Measurements from ENCODE around the gene TET1. TPM values are rescaled to one million over a fixed set of nuclear protein-coding genes. Genes with fewer than 3 reads are reported as not detected.

The TET1 gene
- total and polyA plus RNA-seq, 2 experiments from 2014 or later, result 37.2 to 90.5 TPM

DNA sequence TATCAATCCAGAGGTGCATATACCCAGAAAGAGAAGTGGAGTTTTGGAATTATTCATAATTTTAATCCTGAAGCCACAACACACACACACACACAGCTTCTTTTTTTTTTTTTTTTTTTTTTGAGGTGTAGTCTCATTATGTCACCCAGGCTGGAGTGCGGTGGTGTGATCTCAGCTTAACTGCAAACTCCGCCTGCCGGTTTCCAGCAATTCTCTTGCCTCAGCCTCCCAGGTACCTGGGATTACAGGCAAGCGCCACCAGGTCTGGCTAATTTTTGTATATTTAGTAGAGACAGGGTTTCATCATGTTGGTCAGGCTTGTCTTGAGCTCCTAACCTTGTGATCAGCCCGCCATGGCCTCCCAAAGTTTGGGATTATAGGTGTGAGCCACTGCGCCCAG, 35.4 kb downstream of the TET1 start (continued):
- TF ChIP-seq, protein P1, sequence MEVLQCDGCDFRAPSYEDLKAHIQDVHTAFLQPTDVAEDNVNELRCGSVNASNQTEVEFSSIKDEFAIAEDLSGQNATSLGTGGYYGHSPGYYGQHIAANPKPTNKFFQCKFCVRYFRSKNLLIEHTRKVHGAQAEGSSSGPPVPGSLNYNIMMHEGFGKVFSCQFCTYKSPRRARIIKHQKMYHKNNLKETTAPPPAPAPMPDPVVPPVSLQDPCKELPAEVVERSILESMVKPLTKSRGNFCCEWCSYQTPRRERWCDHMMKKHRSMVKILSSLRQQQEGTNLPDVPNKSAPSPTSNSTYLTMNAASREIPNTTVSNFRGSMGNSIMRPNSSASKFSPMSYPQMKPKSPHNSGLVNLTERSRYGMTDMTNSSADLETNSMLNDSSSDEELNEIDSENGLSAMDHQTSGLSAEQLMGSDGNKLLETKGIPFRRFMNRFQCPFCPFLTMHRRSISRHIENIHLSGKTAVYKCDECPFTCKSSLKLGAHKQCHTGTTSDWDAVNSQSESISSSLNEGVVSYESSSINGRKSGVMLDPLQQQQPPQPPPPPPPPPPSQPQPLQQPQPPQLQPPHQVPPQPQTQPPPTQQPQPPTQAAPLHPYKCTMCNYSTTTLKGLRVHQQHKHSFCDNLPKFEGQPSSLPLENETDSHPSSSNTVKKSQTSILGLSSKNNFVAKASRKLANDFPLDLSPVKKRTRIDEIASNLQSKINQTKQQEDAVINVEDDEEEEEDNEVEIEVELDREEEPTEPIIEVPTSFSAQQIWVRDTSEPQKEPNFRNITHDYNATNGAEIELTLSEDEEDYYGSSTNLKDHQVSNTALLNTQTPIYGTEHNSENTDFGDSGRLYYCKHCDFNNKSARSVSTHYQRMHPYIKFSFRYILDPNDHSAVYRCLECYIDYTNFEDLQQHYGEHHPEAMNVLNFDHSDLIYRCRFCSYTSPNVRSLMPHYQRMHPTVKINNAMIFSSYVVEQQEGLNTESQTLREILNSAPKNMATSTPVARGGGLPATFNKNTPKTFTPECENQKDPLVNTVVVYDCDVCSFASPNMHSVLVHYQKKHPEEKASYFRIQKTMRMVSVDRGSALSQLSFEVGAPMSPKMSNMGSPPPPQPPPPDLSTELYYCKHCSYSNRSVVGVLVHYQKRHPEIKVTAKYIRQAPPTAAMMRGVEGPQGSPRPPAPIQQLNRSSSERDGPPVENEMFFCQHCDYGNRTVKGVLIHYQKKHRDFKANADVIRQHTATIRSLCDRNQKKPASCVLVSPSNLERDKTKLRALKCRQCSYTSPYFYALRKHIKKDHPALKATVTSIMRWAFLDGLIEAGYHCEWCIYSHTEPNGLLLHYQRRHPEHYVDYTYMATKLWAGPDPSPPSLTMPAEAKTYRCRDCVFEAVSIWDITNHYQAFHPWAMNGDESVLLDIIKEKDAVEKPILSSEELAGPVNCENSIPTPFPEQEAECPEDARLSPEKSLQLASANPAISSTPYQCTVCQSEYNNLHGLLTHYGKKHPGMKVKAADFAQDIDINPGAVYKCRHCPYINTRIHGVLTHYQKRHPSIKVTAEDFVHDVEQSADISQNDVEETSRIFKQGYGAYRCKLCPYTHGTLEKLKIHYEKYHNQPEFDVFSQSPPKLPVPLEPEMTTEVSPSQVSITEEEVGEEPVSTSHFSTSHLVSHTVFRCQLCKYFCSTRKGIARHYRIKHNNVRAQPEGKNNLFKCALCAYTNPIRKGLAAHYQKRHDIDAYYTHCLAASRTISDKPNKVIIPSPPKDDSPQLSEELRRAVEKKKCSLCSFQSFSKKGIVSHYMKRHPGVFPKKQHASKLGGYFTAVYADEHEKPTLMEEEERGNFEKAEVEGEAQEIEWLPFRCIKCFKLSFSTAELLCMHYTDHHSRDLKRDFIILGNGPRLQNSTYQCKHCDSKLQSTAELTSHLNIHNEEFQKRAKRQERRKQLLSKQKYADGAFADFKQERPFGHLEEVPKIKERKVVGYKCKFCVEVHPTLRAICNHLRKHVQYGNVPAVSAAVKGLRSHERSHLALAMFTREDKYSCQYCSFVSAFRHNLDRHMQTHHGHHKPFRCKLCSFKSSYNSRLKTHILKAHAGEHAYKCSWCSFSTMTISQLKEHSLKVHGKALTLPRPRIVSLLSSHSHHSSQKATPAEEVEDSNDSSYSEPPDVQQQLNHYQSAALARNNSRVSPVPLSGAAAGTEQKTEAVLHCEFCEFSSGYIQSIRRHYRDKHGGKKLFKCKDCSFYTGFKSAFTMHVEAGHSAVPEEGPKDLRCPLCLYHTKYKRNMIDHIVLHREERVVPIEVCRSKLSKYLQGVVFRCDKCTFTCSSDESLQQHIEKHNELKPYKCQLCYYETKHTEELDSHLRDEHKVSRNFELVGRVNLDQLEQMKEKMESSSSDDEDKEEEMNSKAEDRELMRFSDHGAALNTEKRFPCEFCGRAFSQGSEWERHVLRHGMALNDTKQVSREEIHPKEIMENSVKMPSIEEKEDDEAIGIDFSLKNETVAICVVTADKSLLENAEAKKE (CRISPR knock-in tag; IDR thresholded peaks at IDR 0.05), result no peak
- no peak for TF ChIP-seq EZH2 (IDR thresholded peaks at IDR 0.05; ENCODE audit: low read depth, unreplicated experiment)
- TF ChIP-seq, protein P2, sequence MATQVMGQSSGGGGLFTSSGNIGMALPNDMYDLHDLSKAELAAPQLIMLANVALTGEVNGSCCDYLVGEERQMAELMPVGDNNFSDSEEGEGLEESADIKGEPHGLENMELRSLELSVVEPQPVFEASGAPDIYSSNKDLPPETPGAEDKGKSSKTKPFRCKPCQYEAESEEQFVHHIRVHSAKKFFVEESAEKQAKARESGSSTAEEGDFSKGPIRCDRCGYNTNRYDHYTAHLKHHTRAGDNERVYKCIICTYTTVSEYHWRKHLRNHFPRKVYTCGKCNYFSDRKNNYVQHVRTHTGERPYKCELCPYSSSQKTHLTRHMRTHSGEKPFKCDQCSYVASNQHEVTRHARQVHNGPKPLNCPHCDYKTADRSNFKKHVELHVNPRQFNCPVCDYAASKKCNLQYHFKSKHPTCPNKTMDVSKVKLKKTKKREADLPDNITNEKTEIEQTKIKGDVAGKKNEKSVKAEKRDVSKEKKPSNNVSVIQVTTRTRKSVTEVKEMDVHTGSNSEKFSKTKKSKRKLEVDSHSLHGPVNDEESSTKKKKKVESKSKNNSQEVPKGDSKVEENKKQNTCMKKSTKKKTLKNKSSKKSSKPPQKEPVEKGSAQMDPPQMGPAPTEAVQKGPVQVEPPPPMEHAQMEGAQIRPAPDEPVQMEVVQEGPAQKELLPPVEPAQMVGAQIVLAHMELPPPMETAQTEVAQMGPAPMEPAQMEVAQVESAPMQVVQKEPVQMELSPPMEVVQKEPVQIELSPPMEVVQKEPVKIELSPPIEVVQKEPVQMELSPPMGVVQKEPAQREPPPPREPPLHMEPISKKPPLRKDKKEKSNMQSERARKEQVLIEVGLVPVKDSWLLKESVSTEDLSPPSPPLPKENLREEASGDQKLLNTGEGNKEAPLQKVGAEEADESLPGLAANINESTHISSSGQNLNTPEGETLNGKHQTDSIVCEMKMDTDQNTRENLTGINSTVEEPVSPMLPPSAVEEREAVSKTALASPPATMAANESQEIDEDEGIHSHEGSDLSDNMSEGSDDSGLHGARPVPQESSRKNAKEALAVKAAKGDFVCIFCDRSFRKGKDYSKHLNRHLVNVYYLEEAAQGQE (IDR thresholded peaks at IDR 0.05; ENCODE audit: unreplicated experiment), result no peak

DNA sequence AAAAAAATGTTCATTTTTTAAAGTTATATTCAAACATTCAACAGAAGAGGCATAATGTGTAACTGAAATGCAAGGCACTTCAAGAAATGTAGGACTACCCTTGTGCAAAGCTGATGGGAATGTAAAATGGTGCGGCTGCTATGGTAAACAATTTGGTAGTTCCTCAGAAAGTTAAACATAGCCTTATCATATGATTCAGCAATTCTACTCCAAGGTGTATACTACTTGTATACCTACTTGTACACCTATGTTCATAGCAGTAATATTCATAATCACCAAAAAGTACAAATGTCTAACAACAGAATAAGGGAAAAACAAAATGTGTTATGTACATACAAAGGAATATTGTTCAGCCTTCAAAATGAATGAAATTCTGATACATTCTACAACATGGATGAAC, 37.3 kb downstream of the TET1 start:
- peaks cover 11% of the 10 kb centered on the region for H4K20me1 ChIP-seq (replicated peaks; ENCODE audit: insufficient read depth)
- Mint-ChIP-seq H3K4me1 (peaks cover 57% of the 10 kb centered on the region), H3K36me3 (ENCODE audit: low read depth) (peaks cover 15% of the 10 kb centered on the region), H3K27ac (no peak overlapping the region), H3K4me3 (no peak overlapping the region), H3K9me3 (no peaks in the 10 kb centered on the region; the same call in 2 of the 3 replicates), H3K27me3 (ENCODE audit: insufficient read depth, low read depth, poor library complexity) (peaks cover 10% of the 10 kb centered on the region)
- peaks cover 72% of the 10 kb centered on the region for H3K79me2 ChIP-seq (replicated peaks; ENCODE audit: insufficient read depth)
- H3K27me3 ChIP-seq (ENCODE audit: insufficient read depth), result no peaks in the 10 kb centered on the region
- peaks cover 50% of the 10 kb centered on the region for H3K4me1 ChIP-seq (ENCODE audit: insufficient read depth)
- no peaks in the 10 kb centered on the region for H3K9me2 ChIP-seq (ENCODE audit: insufficient read depth)
- H3K36me3 ChIP-seq (ENCODE audit: insufficient read depth), result peaks cover 6% of the 10 kb centered on the region; the same call in 1 of the 2 replicates
- TF ChIP-seq CREB1 (CRISPR knock-in tag; IDR thresholded peaks at IDR 0.05; ENCODE audit: low read depth) (no peak), JUNB (IDR thresholded peaks at IDR 0.05; ENCODE audit: unreplicated experiment) (no peak), EZH2phosphoT487 (IDR thresholded peaks at IDR 0.05; ENCODE audit: unreplicated experiment) (no peak), POLR2AphosphoS5 (IDR thresholded peaks at IDR 0.05; ENCODE audit: low read depth) (no peak), ZNF114 (CRISPR knock-in tag; IDR thresholded peaks at IDR 0.05) (no peak)
- peaks cover 27% of the 10 kb centered on the region for H3F3A ChIP-seq (replicated peaks; ENCODE audit: low read depth)
- no peak overlapping the region; the same call in 1 of the 2 replicates for H3K27ac ChIP-seq (ENCODE audit: low read depth)
- ATAC-seq (no peak), DNase-seq (ENCODE audit: low spot score) (no peak)
- H3K4me2 ChIP-seq, result no peak overlapping the region
- no peak overlapping the region for H2AFZ ChIP-seq
- no peak overlapping the region for H3K4me3 ChIP-seq

Measured in GM23338 (cell line).